Fibroblast of skin of left quadriceps (primary cell): ENCODE results near the gene IRGC.
A peak's percentile ranks its signal among the peaks of the same experiment; 100 is the strongest.

Experiments
- DNase-seq, 2 experiments: peaks; one replicate each; pipeline ENCODE4 v3.0.0-alpha.2; 2013; ENCODE audit warnings: low read depth in 2 of 2

Gene IRGC

GRCh38 chr19:43690890-43691289, 25.0 kb upstream of the IRGC start:
- no peak for DNase-seq

GRCh38 chr19:43691755-43692154, 24.1 kb upstream of the IRGC start:
- no peak for DNase-seq

- no peak for DNase-seq
Observed at GRCh38 chr19:43692385-43692784, 23.5 kb upstream of the IRGC start.

- DNase-seq = no peak
Observed at GRCh38 chr19:43692877-43693276, 23.0 kb upstream of the IRGC start.

- DNase-seq = no peak
Observed at GRCh38 chr19:43694553-43694952, 21.3 kb upstream of the IRGC start.

- DNase-seq = no peak
Observed at GRCh38 chr19:43695985-43696704, 19.7 kb upstream of the IRGC start.

- no peak for DNase-seq
Observed at GRCh38 chr19:43697295-43697694, 18.6 kb upstream of the IRGC start.

- no peak for DNase-seq
Observed at GRCh38 chr19:43699506-43700394, 16.1 kb upstream of the IRGC start.

- DNase-seq = peak in 1 of 2 experiments; percentile 37
Observed at GRCh38 chr19:43700395-43701000, 15.4 kb upstream of the IRGC start.

- no peak for DNase-seq
Observed at GRCh38 chr19:43704002-43704705, 11.7 kb upstream of the IRGC start.

- DNase-seq = no peak
Observed at GRCh38 chr19:43705729-43706128, 10.1 kb upstream of the IRGC start.

- no peak for DNase-seq
Observed at GRCh38 chr19:43707158-43707712, 8.6 kb upstream of the IRGC start.

- no peak for DNase-seq
Observed at GRCh38 chr19:43708716-43709115, 7.2 kb upstream of the IRGC start.

GRCh38 chr19:43711751-43712355, 4.0 kb upstream of the IRGC start:
- DNase-seq = no peak

GRCh38 chr19:43713208-43713607, 2.7 kb upstream of the IRGC start:
- no peak for DNase-seq

GRCh38 chr19:43718627-43719377, 2.9 kb downstream of the IRGC start:
- no peak for DNase-seq

- no peak for DNase-seq
Observed at GRCh38 chr19:43719378-43719868, 3.5 kb downstream of the IRGC start.

- DNase-seq = no peak
Observed at GRCh38 chr19:43719918-43720317, 4.0 kb downstream of the IRGC start.

GRCh38 chr19:43720936-43721335, 5.1 kb downstream of the IRGC start:
- DNase-seq = no peak

- DNase-seq = no peak
Observed at GRCh38 chr19:43721469-43722048, 5.7 kb downstream of the IRGC start.
